ENCODE measurements around the gene KCNQ1OT1. TPM values are rescaled to one million over a fixed set of nuclear protein-coding genes. Genes with fewer than 3 reads are reported as not detected.

KCNQ1OT1 gene
- total and polyA plus RNA-seq, 2 of the 4 experiments (the other 2 are of a cell fraction): 0.14 to 2.0 TPM

DNA sequence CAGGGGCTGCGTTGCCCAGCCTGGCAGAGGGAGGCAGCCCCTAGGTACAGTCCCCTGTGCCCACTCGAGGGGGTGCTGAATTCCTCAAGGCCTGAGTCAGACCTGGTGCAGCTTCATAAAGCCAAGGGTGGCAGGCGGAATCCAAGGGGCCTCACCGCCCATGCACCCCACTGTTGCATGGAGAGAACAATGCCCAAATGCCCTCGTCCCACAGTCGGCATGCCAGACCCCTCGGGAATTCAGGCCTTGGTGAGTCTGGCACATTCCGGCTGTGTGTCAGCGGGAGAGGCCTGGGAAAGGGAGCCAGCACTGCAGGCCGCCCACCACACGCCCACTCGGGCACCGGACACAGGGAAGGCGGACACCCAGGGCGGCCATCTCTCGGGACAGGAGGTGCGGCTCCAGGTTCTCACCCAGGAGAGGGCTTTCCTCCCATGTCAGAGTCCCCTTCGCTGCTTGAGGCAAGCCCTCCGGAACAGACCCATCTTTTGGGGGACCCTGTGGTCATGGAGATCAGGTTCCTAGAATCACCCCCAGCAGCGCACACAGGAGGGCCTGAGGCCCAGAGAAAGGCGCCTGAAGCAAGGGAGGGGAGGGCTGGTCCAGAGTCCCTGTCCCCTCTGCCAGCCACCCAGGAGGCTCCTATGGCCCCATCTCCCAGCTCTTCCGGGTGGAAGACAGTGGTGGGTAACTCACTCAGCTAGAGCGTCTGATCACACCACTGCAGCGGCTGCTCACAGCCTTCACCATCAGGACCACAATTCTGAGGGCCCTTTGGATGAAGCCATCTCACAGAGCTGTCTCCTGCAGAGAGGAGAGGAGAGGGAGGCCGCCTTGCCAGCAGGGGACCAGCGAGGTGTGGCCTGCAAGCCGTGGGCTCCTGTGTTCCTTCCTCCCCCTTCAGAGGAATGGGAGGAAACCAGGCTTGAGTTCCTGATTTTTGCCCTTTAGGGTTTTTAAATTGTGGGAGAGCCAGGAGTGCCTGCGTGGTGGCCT lies 31.6 kb upstream of the KCNQ1OT1 start (continued):
- no peak for TF ChIP-seq RAD21 (IDR thresholded peaks at IDR 0.05; ENCODE audit: low read length)
- TF ChIP-seq RCOR1 (IDR thresholded peaks at IDR 0.05; ENCODE audit: insufficient replicate concordance, low read length): no peak

- peaks cover 9% of the 10 kb centered on the region for H3K9me3 ChIP-seq (ENCODE audit: control insufficient read depth, insufficient read depth, low read length)
- in situ Hi-C loops (cut with MboI; ENCODE audit: low sequenced_read_pairs): no loop called here
- peaks cover 23% of the 10 kb centered on the region; the same call in 1 of the 2 replicates for H3K27me3 ChIP-seq (ENCODE audit: control insufficient read depth, insufficient read depth, low read length)
- H2BK20ac ChIP-seq (ENCODE audit: low read depth, low read length): no peak overlapping the region
- H3K56ac ChIP-seq (ENCODE audit: extremely low read depth, insufficient read depth, low read length): no peak overlapping the region
- no peaks in the 10 kb centered on the region for H3K79me1 ChIP-seq (ENCODE audit: low read depth in 1 of 2, low read length in 2 of 2)
- intact Hi-C loops (cut with micrococcal nuclease): no loop called here
- no peaks in the 10 kb centered on the region for H3K9me1 ChIP-seq (ENCODE audit: insufficient read depth, low read length)
- no peak overlapping the region for H2BK120ac ChIP-seq (ENCODE audit: low read depth, low read length)
- no peak overlapping the region for H3K9ac ChIP-seq (ENCODE audit: low read depth, low read length)
- H4K20me1 ChIP-seq (ENCODE audit: insufficient read depth, low read length): no peaks in the 10 kb centered on the region; the same call in 1 of the 2 replicates
- BruUV-seq (replicated peaks): no TSS peak
- ATAC-seq (ENCODE audit: low read depth) (no peak; the same call in 1 of the 2 replicates), DNase-seq (no peak)
- H3K23ac ChIP-seq (ENCODE audit: low read depth, low read length): no peak overlapping the region
- no peak overlapping the region for H2BK15ac ChIP-seq (ENCODE audit: low read depth, low read length)
- H3K14ac ChIP-seq (replicated peaks; ENCODE audit: low read depth, low read length): no peak overlapping the region
- H4K8ac ChIP-seq (ENCODE audit: low read depth in 2 of 2, low read length in 2 of 2): no peak overlapping the region
- H3K4me3 ChIP-seq (ENCODE audit: insufficient read depth, low read depth, low read length): no peak overlapping the region
- 47% methylated on average over 3 of the region's 16 CpGs; no CpG with 5 or more reads in 1 of the 2 experiments for WGBS, 2 experiments (ENCODE audit: extremely low coverage in 2 of 2, insufficient read length in 1 of 2)
- H2BK5ac ChIP-seq (ENCODE audit: low read depth, low read length, poor library complexity, severe bottlenecking): no peak overlapping the region
- no peaks in the 10 kb centered on the region for H3K36me3 ChIP-seq (ENCODE audit: control insufficient read depth, insufficient read depth, low read length)
- no peak overlapping the region for H4K91ac ChIP-seq (ENCODE audit: insufficient read depth, low read depth, low read length)
- CTCF ChIA-PET: no interaction called here
- H2AK9ac ChIP-seq (replicated peaks; ENCODE audit: low read depth, low read length, poor library complexity): no peak overlapping the region
- H3K27ac ChIP-seq (ENCODE audit: insufficient read depth, low read length): no peak overlapping the region
- no peak overlapping the region for H3K4ac ChIP-seq (ENCODE audit: low read depth, low read length)
- H3K4me1 ChIP-seq (ENCODE audit: control insufficient read depth, insufficient read depth, low read length): peaks cover 3% of the 10 kb centered on the region; the same call in 1 of the 2 replicates
- H4K5ac ChIP-seq (ENCODE audit: low read depth, low read length): no peak overlapping the region
- H2AFZ ChIP-seq (replicated peaks; ENCODE audit: low read length, poor library complexity): peak overlapping the region; percentile 43
- no peak overlapping the region for H3K18ac ChIP-seq (ENCODE audit: low read depth, low read length)
- POLR2A ChIA-PET (ENCODE audit: unreplicated experiment): no interaction called here
- no peak overlapping the region for H2AK5ac ChIP-seq (ENCODE audit: low read depth, low read length)
- H3K4me2 ChIP-seq (ENCODE audit: low read depth, low read length): no peak overlapping the region
- dilution Hi-C loops (cut with HindIII; ENCODE audit: low sequenced_read_pairs, unreplicated experiment): no loop called here
- TF ChIP-seq CEBPB (IDR thresholded peaks at IDR 0.05; ENCODE audit: low read depth, low read length) (no peak), CHD1 (IDR thresholded peaks at IDR 0.05; ENCODE audit: low read depth, low read length) (no peak), CTCF (conservative IDR thresholded peaks at IDR 0.05; ENCODE audit: low read depth, low read length) (no peak), MXI1 (IDR thresholded peaks at IDR 0.05; ENCODE audit: borderline replicate concordance, low read depth, low read length) (no peak), BHLHE40 (IDR thresholded peaks at IDR 0.05; ENCODE audit: low read depth, low read length) (no peak), SMC3 (IDR thresholded peaks at IDR 0.05; ENCODE audit: low read depth, low read length) (no peak)
- TF ChIP-seq, protein P1, sequence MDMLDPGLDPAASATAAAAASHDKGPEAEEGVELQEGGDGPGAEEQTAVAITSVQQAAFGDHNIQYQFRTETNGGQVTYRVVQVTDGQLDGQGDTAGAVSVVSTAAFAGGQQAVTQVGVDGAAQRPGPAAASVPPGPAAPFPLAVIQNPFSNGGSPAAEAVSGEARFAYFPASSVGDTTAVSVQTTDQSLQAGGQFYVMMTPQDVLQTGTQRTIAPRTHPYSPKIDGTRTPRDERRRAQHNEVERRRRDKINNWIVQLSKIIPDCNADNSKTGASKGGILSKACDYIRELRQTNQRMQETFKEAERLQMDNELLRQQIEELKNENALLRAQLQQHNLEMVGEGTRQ (IDR thresholded peaks at IDR 0.05; ENCODE audit: low read depth, low read length): no peak
Observed at GRCh38 chr11:2730272-2731129, 30.7 kb upstream of the KCNQ1OT1 start.
